WTC11 (cell line): Measurements from ENCODE around the gene ATP2B2. TPM values are rescaled to one million over a fixed set of nuclear protein-coding genes. Genes with fewer than 3 reads are reported as not detected.

Experiments
- ATAC-seq: fragments of 200-7000 bp; cut with Tn5 transposase; 2 replicates; pipeline ENCODE4 v1.10.0; 2021; ENCODE audit warnings: mild to moderate bottlenecking, moderate library complexity
- CTCF ChIA-PET: fragments of 300-600 bp; sonication (Branson Sonifier 250); formaldehyde crosslinking; loops from one replicate; lab custom pipeline; 2021; ENCODE audit warnings: antibody characterized with exemption; lab: Charles Lee
- POLR2A ChIA-PET: fragments of 350-600 bp; sonication (Branson Sonifier 250); formaldehyde crosslinking; loops from one replicate; lab custom pipeline; 2021; ENCODE audit warnings: antibody characterized with exemption; lab: Charles Lee
- DNase-seq: peaks from one replicate; pipeline ENCODE4 v3.0.0; 2021; ENCODE audit warnings: low spot score
- H3K27ac Mint-ChIP-seq: 2 replicates; pipeline ENCODE4 v1.8.0; 2021; ENCODE audit warnings: mixed read lengths
- H3K27me3 Mint-ChIP-seq: 2 replicates; pipeline ENCODE4 v1.8.0; 2021; ENCODE audit warnings: low read depth, mild to moderate bottlenecking, moderate library complexity, mixed read lengths
- H3K36me3 Mint-ChIP-seq: 2 replicates; pipeline ENCODE4 v1.8.0; 2021; ENCODE audit warnings: mixed read lengths
- H3K4me1 Mint-ChIP-seq: 2 replicates; pipeline ENCODE4 v1.8.0; 2022; ENCODE audit warnings: mixed read lengths
- H3K4me3 Mint-ChIP-seq: 2 replicates; pipeline ENCODE4 v1.8.0; 2021; ENCODE audit warnings: mild to moderate bottlenecking, moderate library complexity, mixed read lengths
- H3K9me3 Mint-ChIP-seq: 2 replicates; pipeline ENCODE4 v1.8.0; 2021; ENCODE audit warnings: mixed read lengths
- ATF1 ChIP-seq: sonication (generic); formaldehyde crosslinking; IDR thresholded peaks from 2 replicates; pipeline ENCODE4 v1.8.1; 2023; ENCODE audit warnings: mild to moderate bottlenecking, moderate library complexity, missing genetic modification reagents
- ATF3 ChIP-seq: sonication (generic); formaldehyde crosslinking; conservative IDR thresholded peaks from 2 replicates; pipeline ENCODE4 v1.8.1; 2022; ENCODE audit warnings: mild to moderate bottlenecking, missing genetic modification reagents
- CREM ChIP-seq: sonication (generic); formaldehyde crosslinking; IDR thresholded peaks from 2 replicates; pipeline ENCODE4 v1.8.1; 2022; ENCODE audit warnings: mild to moderate bottlenecking, missing genetic modification reagents, moderate library complexity
- EMX1 ChIP-seq: fragments of 250-450 bp; sonication (Bioruptor Pico); IDR thresholded peaks from 2 replicates; pipeline ENCODE4 v1.8.0; 2021; ENCODE audit warnings: mild to moderate bottlenecking
- ESRRA ChIP-seq: sonication (generic); formaldehyde crosslinking; IDR thresholded peaks from 2 replicates; pipeline ENCODE4 v1.8.1; 2022; ENCODE audit warnings: mild to moderate bottlenecking, missing genetic modification reagents, borderline replicate concordance
- FOXP1 ChIP-seq: sonication (generic); formaldehyde crosslinking; IDR thresholded peaks from 2 replicates; pipeline ENCODE4 v1.8.0; 2022; ENCODE audit warnings: missing genetic modification reagents, mild to moderate bottlenecking, moderate library complexity, borderline replicate concordance
- IRF1 ChIP-seq: sonication (generic); formaldehyde crosslinking; IDR thresholded peaks from 2 replicates; pipeline ENCODE4 v1.8.0; 2023; ENCODE audit warnings: missing genetic modification reagents
- JAZF1 ChIP-seq: fragments of 250-450 bp; sonication (Bioruptor Pico); IDR thresholded peaks from 2 replicates; pipeline ENCODE4 v1.9.0; 2021; ENCODE audit warnings: moderate library complexity, mild to moderate bottlenecking, inconsistent platforms
- MLX ChIP-seq: sonication (generic); formaldehyde crosslinking; IDR thresholded peaks from 2 replicates; pipeline ENCODE4 v1.8.1; 2023; ENCODE audit warnings: mild to moderate bottlenecking, missing genetic modification reagents, moderate library complexity
- NR2C2 ChIP-seq: sonication (generic); formaldehyde crosslinking; IDR thresholded peaks from 2 replicates; pipeline ENCODE4 v1.8.0; 2022; ENCODE audit warnings: mild to moderate bottlenecking, missing genetic modification reagents
- SMAD4 ChIP-seq: sonication (generic); formaldehyde crosslinking; IDR thresholded peaks from 2 replicates; pipeline ENCODE4 v1.8.0; 2022; ENCODE audit warnings: mild to moderate bottlenecking, missing genetic modification reagents
- ZMAT4 ChIP-seq: fragments of 250-450 bp; sonication (Bioruptor Pico); IDR thresholded peaks from 2 replicates; pipeline ENCODE4 v1.9.0; 2021; ENCODE audit warnings: mild to moderate bottlenecking
- ZNF121 ChIP-seq: sonication (generic); formaldehyde crosslinking; IDR thresholded peaks from 2 replicates; pipeline ENCODE4 v1.8.0; 2023; ENCODE audit warnings: missing genetic modification reagents
- ZNF263 ChIP-seq: sonication (generic); formaldehyde crosslinking; IDR thresholded peaks from 2 replicates; pipeline ENCODE4 v1.8.1; 2022; ENCODE audit warnings: low read depth, mild to moderate bottlenecking, moderate library complexity, missing genetic modification reagents
- ZNF281 ChIP-seq: sonication (generic); formaldehyde crosslinking; IDR thresholded peaks from 2 replicates; pipeline ENCODE4 v1.8.0; 2023; ENCODE audit warnings: mild to moderate bottlenecking, missing genetic modification reagents
- ZNF425 ChIP-seq: fragments of 250-450 bp; sonication (Bioruptor Pico); conservative IDR thresholded peaks from 2 replicates; pipeline ENCODE4 v1.9.0; 2021; ENCODE audit warnings: mild to moderate bottlenecking
- ZNF512 ChIP-seq: sonication (generic); formaldehyde crosslinking; IDR thresholded peaks from 2 replicates; pipeline ENCODE4 v1.8.1; 2022; ENCODE audit warnings: missing genetic modification reagents, borderline replicate concordance
- ZNF532 ChIP-seq: fragments of 250-450 bp; sonication (Bioruptor Pico); IDR thresholded peaks from 2 replicates; pipeline ENCODE4 v1.9.0; 2021; ENCODE audit warnings: mild to moderate bottlenecking, borderline replicate concordance
- ZSCAN18 ChIP-seq: fragments of 250-450 bp; sonication (Bioruptor Pico); IDR thresholded peaks from 2 replicates; pipeline ENCODE4 v2.1.2; 2022; ENCODE audit warnings: mild to moderate bottlenecking, moderate library complexity
- total RNA-seq: library from RNA; stranded (reverse); gene quantifications from 3 replicates; pipeline ENCODE4 v1.2.3, GENCODE V29; 2021

ATP2B2 gene
- total RNA-seq, 1 experiment from 2014 or later = 0.48 TPM

GRCh38 chr3:10308678-10309077, 196.7 kb downstream of the ATP2B2 start:
- no peak for DNase-seq
- no peak overlapping the region for H3K27ac Mint-ChIP-seq
- H3K9me3 Mint-ChIP-seq = no peaks in the 10 kb centered on the region
- H3K4me3 Mint-ChIP-seq = no peak overlapping the region
- ATAC-seq = no peak
- TF ChIP-seq ZMAT4 (CRISPR knock-in tag) (no peak), IRF1 (CRISPR knock-in tag) (no peak), ZNF512 (CRISPR knock-in tag) (no peak), MLX (CRISPR knock-in tag) (no peak), FOXP1 (CRISPR knock-in tag) (no peak), ZNF532 (CRISPR knock-in tag) (no peak), CREM (CRISPR knock-in tag) (no peak), ATF3 (no peak), ESRRA (CRISPR knock-in tag) (no peak), ZNF263 (CRISPR knock-in tag) (no peak), NR2C2 (no peak), ATF1 (CRISPR knock-in tag) (no peak), ZNF121 (CRISPR knock-in tag) (no peak), ZSCAN18 (CRISPR knock-in tag) (no peak), ZNF425 (CRISPR knock-in tag) (no peak), EMX1 (CRISPR knock-in tag) (no peak), ZNF281 (no peak), JAZF1 (CRISPR knock-in tag) (no peak), SMAD4 (CRISPR knock-in tag) (no peak)
- TF ChIP-seq, all 79 proteins: peak for 0
- ChIA-PET POLR2A (no interaction called here), CTCF (no interaction called here)
- Mint-ChIP-seq H3K36me3 (peaks cover 83% of the 10 kb centered on the region), H3K4me1 (no peaks in the 10 kb centered on the region), H3K27me3 (no peaks in the 10 kb centered on the region)
